ENCODE data around the gene SH3TC1. TPM values are rescaled to one million over a fixed set of nuclear protein-coding genes. Genes with fewer than 3 reads are reported as not detected.

Gene SH3TC1
- total RNA-seq, 1 donor from 2014 or later: 32.1 TPM

GRCh38 chr4:8236106-8236919 lies 37.2 kb downstream of the SH3TC1 start:
- TF ChIP-seq CTCF (IDR thresholded peaks at IDR 0.05; ENCODE audit: insufficient read depth, low read length, severe bottlenecking): no peak
- DNase-seq (ENCODE audit: low read depth): no peak

GRCh38 chr4:8236920-8237195 lies 37.8 kb downstream of the SH3TC1 start:
- no peak for DNase-seq (ENCODE audit: low read depth)
- FAIRE-seq: no peak
- H3K36me3 ChIP-seq (ENCODE audit: control insufficient read depth, insufficient read depth, low read length): peaks cover 62% of the 10 kb centered on the region
- no peaks in the 10 kb centered on the region for H3K27me3 ChIP-seq (ENCODE audit: control insufficient read depth, insufficient read depth, low read length)
- no peak overlapping the region for H3K4me3 ChIP-seq (ENCODE audit: low read depth, low read length)
- no peak for TF ChIP-seq CTCF (IDR thresholded peaks at IDR 0.05; ENCODE audit: insufficient read depth, low read length, severe bottlenecking)

More at GRCh38 chr4:8236106-8236919, 37.2 kb downstream of the SH3TC1 start:
- H3K36me3 ChIP-seq (ENCODE audit: control insufficient read depth, insufficient read depth, low read length): peaks cover 66% of the 10 kb centered on the region
- no peak overlapping the region for H3K4me3 ChIP-seq (ENCODE audit: low read depth, low read length)
- no peak for FAIRE-seq
- no peaks in the 10 kb centered on the region for H3K27me3 ChIP-seq (ENCODE audit: control insufficient read depth, insufficient read depth, low read length)

- no peaks in the 10 kb centered on the region for H3K27me3 ChIP-seq (ENCODE audit: control insufficient read depth, insufficient read depth, low read length)
- FAIRE-seq: no peak
- no peak for TF ChIP-seq CTCF (IDR thresholded peaks at IDR 0.05; ENCODE audit: insufficient read depth, low read length, severe bottlenecking)
- DNase-seq (ENCODE audit: low read depth): no peak
- H3K36me3 ChIP-seq (ENCODE audit: control insufficient read depth, insufficient read depth, low read length): peaks cover 59% of the 10 kb centered on the region
- H3K4me3 ChIP-seq (ENCODE audit: low read depth, low read length): no peak overlapping the region
These were observed 38.3 kb downstream of the SH3TC1 start for GRCh38 chr4:8237256-8237989.

GRCh38 chr4:8238036-8238511 lies 39.0 kb downstream of the SH3TC1 start:
- no peak for FAIRE-seq
- DNase-seq (ENCODE audit: low read depth): no peak

GRCh38 chr4:8238515-8239053 lies 39.5 kb downstream of the SH3TC1 start:
- FAIRE-seq: no peak
- Histone ChIP-seq H3K27me3 (ENCODE audit: control insufficient read depth, insufficient read depth, low read length) (no peaks in the 10 kb centered on the region), H3K4me3 (ENCODE audit: low read depth, low read length) (no peak overlapping the region), H3K36me3 (ENCODE audit: control insufficient read depth, insufficient read depth, low read length) (peaks cover 50% of the 10 kb centered on the region)
- no peak for DNase-seq (ENCODE audit: low read depth)
- TF ChIP-seq CTCF (IDR thresholded peaks at IDR 0.05; ENCODE audit: insufficient read depth, low read length, severe bottlenecking): peak; percentile 30

More at GRCh38 chr4:8238036-8238511, 39.0 kb downstream of the SH3TC1 start:
- H3K27me3 ChIP-seq (ENCODE audit: control insufficient read depth, insufficient read depth, low read length): no peaks in the 10 kb centered on the region
- H3K36me3 ChIP-seq (ENCODE audit: control insufficient read depth, insufficient read depth, low read length): peaks cover 56% of the 10 kb centered on the region
- no peak for TF ChIP-seq CTCF (IDR thresholded peaks at IDR 0.05; ENCODE audit: insufficient read depth, low read length, severe bottlenecking)
- H3K4me3 ChIP-seq (ENCODE audit: low read depth, low read length): no peak overlapping the region

Measured in bronchial epithelial cell (primary cell).